Measurements from ENCODE around the gene VASH1.

VASH1 gene

GRCh38 chr14:76782115-76782884 is 21.0 kb downstream of the VASH1 start:
- no peaks in the 10 kb centered on the region for H4K20me1 ChIP-seq (ENCODE audit: insufficient read depth, low read length)
- no peaks in the 10 kb centered on the region for H3F3A ChIP-seq (ENCODE audit: insufficient read depth, low read length)
- TF ChIP-seq EZH2phosphoT487 (IDR thresholded peaks at IDR 0.05; ENCODE audit: low read length), result no peak
- TF ChIP-seq CTCF (IDR thresholded peaks at IDR 0.05; ENCODE audit: low read length), result no peak
- no peak overlapping the region for H3K9ac ChIP-seq (ENCODE audit: low read length)
- H3K27ac ChIP-seq (ENCODE audit: low read length), result no peak overlapping the region
- no peak for DNase-seq
- H3K4me2 ChIP-seq (ENCODE audit: low read depth, low read length), result no peak overlapping the region
- H3K79me2 ChIP-seq (ENCODE audit: low read length), result no peaks in the 10 kb centered on the region
- no peaks in the 10 kb centered on the region for H3K27me3 ChIP-seq (replicated peaks; ENCODE audit: insufficient read depth, low read length)
- H3K4me3 ChIP-seq (ENCODE audit: low read length), result no peak overlapping the region
- no peaks in the 10 kb centered on the region for H3K4me1 ChIP-seq (ENCODE audit: low read length)
- no peaks in the 10 kb centered on the region for H3K9me3 ChIP-seq (replicated peaks; ENCODE audit: insufficient read depth, low read length)
- H3K36me3 ChIP-seq (replicated peaks; ENCODE audit: insufficient read depth, low read length), result no peaks in the 10 kb centered on the region
- H2AFZ ChIP-seq (ENCODE audit: low read length), result no peak overlapping the region
- no peaks in the 10 kb centered on the region for H3K9me2 ChIP-seq (replicated peaks; ENCODE audit: insufficient read depth, low read length)

GRCh38 chr14:76782885-76783566 is 21.8 kb downstream of the VASH1 start:
- Histone ChIP-seq H3K9me2 (replicated peaks; ENCODE audit: insufficient read depth, low read length) (no peaks in the 10 kb centered on the region), H3K27ac (ENCODE audit: low read length) (no peak overlapping the region), H3K36me3 (replicated peaks; ENCODE audit: insufficient read depth, low read length) (no peaks in the 10 kb centered on the region), H3K4me1 (ENCODE audit: low read length) (no peaks in the 10 kb centered on the region), H3F3A (ENCODE audit: insufficient read depth, low read length) (no peaks in the 10 kb centered on the region), H3K79me2 (ENCODE audit: low read length) (no peaks in the 10 kb centered on the region), H3K27me3 (replicated peaks; ENCODE audit: insufficient read depth, low read length) (no peaks in the 10 kb centered on the region), H2AFZ (ENCODE audit: low read length) (no peak overlapping the region), H4K20me1 (ENCODE audit: insufficient read depth, low read length) (no peaks in the 10 kb centered on the region), H3K4me3 (ENCODE audit: low read length) (no peak overlapping the region), H3K4me2 (ENCODE audit: low read depth, low read length) (no peak overlapping the region), H3K9ac (ENCODE audit: low read length) (no peak overlapping the region), H3K9me3 (replicated peaks; ENCODE audit: insufficient read depth, low read length) (no peaks in the 10 kb centered on the region)
- TF ChIP-seq EZH2 (optimal IDR thresholded peaks at IDR 0.05; ENCODE audit: low read depth, low read length) (no peak), EZH2phosphoT487 (IDR thresholded peaks at IDR 0.05; ENCODE audit: low read length) (no peak), CTCF (IDR thresholded peaks at IDR 0.05; ENCODE audit: low read length) (no peak)
- no peak for DNase-seq

- H3K27me3 ChIP-seq (replicated peaks; ENCODE audit: insufficient read depth, low read length), result no peaks in the 10 kb centered on the region
- H3K9me3 ChIP-seq (replicated peaks; ENCODE audit: insufficient read depth, low read length), result no peaks in the 10 kb centered on the region
- H3K4me2 ChIP-seq (ENCODE audit: low read depth, low read length), result no peak overlapping the region
- no peak overlapping the region for H2AFZ ChIP-seq (ENCODE audit: low read length)
- TF ChIP-seq EZH2 (optimal IDR thresholded peaks at IDR 0.05; ENCODE audit: low read depth, low read length) (no peak), CTCF (IDR thresholded peaks at IDR 0.05; ENCODE audit: low read length) (no peak), EZH2phosphoT487 (IDR thresholded peaks at IDR 0.05; ENCODE audit: low read length) (no peak)
- no peaks in the 10 kb centered on the region for H3K4me1 ChIP-seq (ENCODE audit: low read length)
- no peaks in the 10 kb centered on the region for H3K79me2 ChIP-seq (ENCODE audit: low read length)
- no peaks in the 10 kb centered on the region for H3K9me2 ChIP-seq (replicated peaks; ENCODE audit: insufficient read depth, low read length)
- H3K9ac ChIP-seq (ENCODE audit: low read length), result no peak overlapping the region
- no peaks in the 10 kb centered on the region for H4K20me1 ChIP-seq (ENCODE audit: insufficient read depth, low read length)
- no peaks in the 10 kb centered on the region for H3K36me3 ChIP-seq (replicated peaks; ENCODE audit: insufficient read depth, low read length)
- H3K27ac ChIP-seq (ENCODE audit: low read length), result no peak overlapping the region
- DNase-seq, result no peak
- H3F3A ChIP-seq (ENCODE audit: insufficient read depth, low read length), result no peaks in the 10 kb centered on the region
- no peak overlapping the region for H3K4me3 ChIP-seq (ENCODE audit: low read length)
Measured at GRCh38 chr14:76784266-76784874, 23.1 kb downstream of the VASH1 start.

All from MM.1S (cell line).